Skin of body (tissue), 2 donors: ENCODE measurements around the gene TBCEL. TPM values are rescaled to one million over a fixed set of nuclear protein-coding genes. Genes with fewer than 3 reads are reported as not detected.
A peak's percentile ranks its signal among the peaks of the same experiment; 100 is the strongest.
"Not testable (repeated sequence)": the region's sequence is repeated elsewhere in the genome, so short reads cannot be mapped to it uniquely, and the experiment has no call there.

Source experiments
- DNase-seq: peaks from one replicate; lab custom pipeline; 2025; lab: John Stamatoyannopoulos, UW
- total RNA-seq: library from RNA; depleted of rRNA; stranded (reverse); fragments of >200 nt; gene quantifications from one replicate; pipeline ENCODE4 v1.2.3, GENCODE V29; 2014

Gene TBCEL, protein sequence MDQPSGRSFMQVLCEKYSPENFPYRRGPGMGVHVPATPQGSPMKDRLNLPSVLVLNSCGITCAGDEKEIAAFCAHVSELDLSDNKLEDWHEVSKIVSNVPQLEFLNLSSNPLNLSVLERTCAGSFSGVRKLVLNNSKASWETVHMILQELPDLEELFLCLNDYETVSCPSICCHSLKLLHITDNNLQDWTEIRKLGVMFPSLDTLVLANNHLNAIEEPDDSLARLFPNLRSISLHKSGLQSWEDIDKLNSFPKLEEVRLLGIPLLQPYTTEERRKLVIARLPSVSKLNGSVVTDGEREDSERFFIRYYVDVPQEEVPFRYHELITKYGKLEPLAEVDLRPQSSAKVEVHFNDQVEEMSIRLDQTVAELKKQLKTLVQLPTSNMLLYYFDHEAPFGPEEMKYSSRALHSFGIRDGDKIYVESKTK
- 28.6 TPM for total RNA-seq

DNA sequence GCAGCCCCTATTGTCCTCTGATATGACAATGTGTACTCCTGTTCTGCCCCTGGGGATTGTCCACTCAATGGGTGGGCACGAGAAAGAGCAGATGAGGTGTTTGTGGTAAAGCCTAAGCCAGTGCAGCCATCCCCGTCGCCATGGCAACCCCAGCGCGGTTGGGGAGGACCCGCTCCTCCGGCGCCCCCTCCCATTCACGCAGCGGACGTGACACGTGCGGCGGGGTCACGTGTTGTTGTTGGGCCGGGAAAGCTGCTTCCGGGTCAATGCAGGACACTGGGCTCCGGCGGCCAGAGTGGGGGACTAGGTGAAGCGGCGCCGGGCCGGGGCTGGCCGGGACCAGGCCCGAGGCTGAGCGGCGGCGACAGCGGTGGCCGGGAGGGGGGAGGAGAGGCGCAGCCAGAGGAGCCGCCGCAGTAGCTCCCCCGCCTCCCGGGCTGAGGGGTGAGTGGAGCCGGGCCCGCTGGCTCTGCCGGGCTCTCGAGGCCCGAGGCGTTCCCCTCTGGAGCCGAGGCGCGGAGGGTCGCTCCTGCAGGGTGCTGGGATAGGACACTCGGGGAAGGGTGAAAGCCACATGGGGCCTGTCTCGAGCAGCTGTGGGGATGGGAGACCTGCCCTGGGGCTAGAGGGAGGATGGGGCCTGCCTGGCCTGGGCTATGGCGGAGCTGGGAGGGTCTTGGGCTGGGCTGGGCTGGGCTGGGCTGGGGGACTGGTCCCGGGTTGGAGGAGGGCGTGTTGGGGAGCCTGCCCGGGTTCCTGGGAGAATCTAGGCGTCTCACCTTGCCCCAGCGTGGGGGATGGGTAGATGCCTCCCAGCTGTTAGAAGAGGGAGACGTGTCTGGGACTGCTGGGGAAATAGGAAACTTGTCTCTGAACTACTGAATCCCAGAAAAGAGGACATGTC, at the start of gene TBCEL:
TSS of gene TBCEL (plus strand) at position 255 of the 904 bp plus-strand sequence. CDS start 21,589 bp downstream, outside the sequence.
- DNase-seq = peak; percentile 80

DNA sequence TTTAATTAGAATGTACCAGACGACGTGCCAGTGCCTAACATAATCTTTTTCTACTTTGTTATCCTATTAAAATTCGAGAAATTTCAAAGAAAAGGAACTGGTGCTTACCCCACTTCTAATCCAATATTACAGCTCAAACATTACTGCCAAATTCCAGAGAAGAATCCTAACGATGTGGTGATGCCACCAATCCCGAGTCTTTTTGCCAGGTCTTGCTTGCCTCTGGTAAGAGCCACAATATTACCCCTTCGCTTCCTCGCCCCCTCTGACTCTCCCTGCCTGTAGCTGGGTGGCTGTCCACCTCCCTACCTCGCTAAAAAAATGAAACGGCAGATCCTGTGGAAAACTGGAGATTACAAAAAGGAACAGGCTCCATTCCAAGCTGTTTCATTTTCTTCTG, 49.4 kb upstream of the TBCEL start:
- no peak for DNase-seq

DNA sequence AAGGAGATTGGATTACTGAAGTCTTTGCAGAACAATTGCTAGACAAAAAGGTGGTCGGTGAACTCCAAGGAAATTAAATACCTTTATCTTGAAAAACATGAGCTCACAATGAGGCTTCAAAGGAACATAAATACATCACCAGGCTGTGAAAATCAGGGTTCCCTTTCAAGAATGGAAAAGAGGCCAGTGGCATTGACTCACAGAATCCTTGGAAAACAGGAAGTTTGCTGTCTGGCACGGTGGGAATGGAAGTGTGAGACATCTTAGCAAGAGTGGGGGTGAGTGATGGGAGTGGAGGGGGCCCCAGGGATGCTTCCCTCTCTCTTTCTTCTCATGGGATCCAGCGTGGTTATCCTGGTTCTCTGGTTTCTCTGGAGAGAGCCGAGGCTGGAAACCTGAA, 48.9 kb upstream of the TBCEL start:
- DNase-seq = no peak

DNA sequence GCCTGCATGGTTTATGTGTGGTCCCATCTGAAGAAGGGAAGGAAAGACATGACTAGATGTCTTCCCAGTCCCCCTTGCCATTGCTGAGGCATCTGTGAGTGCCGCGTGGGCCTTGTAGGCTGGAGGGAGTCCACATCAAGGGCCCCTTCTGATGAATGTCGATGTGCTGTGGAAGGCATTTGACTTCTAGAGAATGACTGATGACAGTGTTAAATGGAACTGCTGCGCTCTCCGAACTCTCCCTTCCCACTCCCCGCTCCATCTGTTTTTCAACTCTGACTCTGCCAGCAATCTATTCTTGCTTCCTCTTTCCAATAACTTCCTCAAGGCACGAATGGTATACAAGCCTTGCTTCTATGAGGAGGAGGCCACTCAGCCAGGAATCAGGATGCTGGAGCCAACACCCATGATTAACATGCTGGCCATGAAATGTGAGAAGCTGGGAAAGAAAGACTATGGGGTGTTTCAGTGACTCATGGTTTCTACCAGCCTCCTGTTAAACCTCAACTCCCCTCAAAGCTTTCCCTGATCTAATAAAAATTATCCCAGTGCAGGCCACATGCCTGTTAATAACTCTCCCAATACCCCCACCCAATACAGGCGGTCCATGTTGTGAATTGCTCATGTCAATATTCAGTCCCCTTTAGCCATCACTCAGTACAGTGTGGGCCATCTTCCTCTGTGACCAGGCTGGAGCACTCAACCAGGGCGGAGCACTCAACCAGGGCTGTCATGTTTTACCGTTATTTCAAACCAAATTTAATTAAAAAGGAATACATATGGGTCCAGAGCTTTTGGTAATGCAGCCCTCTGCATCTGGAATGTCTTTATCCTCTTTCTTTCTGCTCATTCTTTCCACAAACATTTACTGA, 46.4 kb upstream of the TBCEL start:
- no peak for DNase-seq

DNA sequence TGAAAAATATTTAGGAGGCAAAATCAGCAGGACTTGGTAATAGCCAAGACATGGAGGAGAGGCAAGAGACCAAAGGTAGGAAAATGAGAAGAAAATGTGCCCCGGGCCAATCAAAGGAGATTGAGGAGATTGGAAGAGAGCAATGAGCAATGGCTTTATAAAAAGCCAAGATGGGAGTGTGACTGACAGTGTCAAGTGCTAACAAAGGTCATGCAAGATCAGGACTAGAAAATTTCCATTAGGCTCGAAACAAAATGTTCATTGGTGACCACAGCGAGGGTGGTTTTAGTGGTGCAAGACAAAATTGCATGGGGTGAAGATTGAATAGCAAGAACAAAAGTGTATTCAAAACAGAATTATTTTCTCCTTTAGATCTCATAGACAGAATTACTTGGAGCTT, 45.2 kb upstream of the TBCEL start:
- no peak for DNase-seq

DNA sequence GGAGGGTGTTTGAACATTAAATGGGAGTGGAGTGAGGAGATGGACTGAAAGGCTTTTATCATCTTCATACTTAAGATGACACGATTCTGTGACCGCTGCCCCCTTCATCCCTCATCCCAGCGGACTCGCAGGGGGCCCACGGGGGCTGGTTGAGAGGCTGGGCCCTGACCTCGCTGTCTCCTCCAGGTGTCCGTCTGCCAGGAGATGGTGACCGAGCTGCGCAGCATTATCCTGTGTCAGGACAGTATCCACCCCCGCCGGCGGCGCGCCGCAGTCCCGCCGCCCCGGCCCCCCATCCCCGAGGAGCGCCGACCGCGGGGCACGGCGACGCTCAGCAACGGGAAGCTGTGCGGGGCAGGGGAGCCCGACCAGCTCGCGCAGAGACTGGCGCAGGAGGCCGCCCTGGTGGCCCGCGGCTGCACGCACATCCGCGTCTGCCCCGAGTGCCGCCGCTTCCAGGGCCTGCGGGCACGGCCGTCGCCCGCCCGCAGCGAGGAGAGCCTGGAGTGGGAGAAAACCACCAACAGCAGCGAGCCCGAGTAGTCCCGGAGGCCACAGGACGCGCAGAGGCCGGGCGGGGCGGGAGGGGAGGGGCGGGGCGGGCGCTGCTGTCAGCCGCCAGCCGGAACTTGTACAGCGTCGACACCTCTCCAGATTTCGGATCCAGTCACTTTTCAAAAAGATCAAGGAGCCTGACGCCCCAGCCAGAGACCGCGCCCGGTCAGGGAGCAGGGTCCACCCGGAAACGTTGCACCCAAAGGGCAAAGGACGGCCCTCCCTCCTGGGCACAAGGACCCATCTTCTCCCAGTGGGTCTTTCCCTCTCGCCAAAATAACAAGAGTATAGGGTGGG, 38.0 kb upstream of the TBCEL start:
- DNase-seq = peak; percentile 2

DNA sequence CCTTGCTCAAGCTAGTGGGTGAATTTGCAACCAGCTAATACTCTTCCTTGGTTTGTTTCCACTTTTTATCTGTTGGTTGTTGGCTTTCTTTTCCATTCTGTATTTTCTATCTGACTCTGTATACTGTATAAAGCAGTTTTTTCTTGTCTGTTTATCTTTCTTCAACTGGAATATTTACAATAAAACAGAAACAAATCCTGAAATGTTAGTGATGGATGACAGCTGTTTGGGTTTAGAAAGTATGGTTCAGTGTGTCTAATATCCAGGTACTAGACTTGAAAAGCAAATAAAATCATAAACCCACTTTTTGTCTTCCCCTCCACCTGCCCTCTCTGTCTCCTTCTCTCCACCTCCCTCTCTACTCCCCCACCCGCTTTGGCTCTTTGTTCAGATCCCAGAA, 35.3 kb upstream of the TBCEL start:
- no peak for DNase-seq

DNA sequence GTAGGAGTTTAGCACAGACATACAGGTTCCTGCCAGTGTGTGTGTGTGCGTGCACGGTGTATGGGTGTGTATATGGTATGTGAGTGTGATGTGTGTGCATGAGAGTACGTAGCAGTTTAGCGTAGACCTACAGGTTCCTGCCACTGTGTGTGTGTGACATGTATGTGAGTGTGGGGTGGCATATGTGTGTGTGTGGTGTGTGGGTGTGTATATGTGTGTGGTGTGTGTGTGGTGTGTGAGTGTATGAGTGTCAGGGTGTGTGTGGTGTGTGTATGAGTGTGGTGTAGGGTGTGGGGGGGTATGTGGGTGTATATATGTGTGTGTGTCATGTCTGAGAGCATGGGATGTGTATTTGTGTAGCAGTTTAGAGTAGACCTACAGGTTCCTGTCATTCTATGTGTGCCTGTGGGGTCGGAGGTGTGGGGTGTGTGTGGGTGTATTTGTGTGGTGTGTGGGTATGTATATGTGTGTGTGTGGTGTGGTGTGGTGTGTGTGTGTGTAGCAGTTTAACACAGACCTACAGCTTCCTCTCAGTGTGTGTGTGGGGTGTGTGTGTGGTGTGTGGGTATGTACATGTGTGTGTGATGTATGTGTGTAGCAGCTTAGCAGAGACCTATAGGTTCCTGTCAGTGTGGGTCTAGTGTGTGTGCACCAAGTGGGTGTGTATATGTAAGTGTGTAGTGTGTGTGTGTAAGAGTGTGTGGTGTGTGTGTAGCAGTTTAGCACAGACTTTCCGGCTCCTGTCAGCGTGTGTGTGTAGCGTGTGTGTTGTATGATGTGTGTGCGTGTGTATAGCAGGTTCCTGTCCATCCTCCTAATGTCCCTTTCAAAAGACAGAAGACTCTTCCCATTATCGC, 31.8 kb upstream of the TBCEL start:
- no peak for DNase-seq

DNA sequence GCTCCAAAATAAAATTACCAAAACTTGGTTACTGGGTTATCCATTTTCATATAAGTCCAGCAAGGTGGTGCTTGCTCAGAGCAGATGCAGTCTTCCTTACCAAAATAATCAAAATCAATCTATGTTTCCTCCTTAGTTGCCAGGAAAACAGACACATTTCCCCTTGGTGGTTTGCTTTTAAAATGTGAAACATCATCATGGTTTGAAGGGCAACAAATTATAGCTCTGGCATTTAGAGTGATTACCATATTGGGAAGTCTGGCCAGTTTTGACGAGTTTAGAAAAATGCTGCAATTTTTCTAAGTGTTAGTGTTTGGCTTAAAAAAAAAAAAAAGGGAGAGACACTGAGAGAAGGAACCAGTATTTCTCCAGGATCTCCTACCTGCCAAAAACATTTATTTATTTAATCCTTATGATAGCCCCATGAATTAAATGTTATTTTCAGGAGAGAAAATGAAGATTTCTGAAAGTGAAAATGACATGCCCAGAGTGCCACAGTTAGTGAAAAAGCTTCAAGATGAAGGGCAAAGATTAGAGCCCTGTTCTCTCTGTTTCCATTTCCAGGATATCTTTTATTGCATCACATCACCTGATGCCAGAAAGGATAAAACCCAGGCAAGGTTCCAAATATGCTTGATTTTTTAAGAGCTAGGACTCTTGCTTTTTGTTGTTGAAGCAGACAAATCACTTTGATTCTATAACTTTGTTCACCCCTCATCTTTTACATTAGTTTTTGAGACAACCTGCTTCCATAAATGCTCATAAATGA, 29.6 kb upstream of the TBCEL start:
- DNase-seq = no peak

DNA sequence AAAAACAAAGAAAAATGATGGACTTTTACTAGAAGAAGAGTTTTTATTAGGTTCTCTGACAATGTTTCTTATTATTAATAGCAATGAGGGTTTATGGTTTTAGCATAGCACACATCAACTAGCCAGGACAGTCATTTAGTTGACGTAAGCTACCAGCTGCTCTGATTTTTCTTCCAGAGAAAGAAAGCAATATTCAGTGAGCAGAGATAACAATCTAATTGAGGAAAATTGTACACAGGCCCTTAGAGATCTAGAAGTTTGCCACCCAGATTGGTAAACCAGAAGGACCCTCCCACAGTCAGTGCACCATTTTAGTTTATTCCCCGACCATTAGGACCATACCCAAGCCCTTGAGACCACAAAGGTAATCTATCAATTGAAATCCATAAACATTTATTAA, 28.7 kb upstream of the TBCEL start:
- no peak for DNase-seq

DNA sequence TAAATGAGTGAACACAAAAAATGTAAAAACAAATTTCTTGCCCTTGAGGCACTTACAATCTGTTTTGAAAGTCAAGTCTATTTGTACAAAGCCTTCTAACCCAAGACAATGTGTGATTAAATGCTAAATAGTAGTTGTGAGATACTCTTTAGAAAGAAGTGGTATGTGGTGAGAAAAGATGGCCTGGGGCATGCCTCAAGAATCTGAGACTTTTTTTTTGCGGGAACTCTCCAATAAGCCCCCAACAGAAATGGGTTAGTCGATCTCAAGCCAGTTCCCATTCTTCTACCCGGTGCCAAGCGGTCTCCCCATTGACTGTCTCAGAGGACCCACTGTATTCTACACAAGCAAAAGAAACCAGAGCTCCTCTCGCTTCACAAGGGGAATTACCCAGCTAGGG, 26.9 kb upstream of the TBCEL start:
- no peak for DNase-seq

DNA sequence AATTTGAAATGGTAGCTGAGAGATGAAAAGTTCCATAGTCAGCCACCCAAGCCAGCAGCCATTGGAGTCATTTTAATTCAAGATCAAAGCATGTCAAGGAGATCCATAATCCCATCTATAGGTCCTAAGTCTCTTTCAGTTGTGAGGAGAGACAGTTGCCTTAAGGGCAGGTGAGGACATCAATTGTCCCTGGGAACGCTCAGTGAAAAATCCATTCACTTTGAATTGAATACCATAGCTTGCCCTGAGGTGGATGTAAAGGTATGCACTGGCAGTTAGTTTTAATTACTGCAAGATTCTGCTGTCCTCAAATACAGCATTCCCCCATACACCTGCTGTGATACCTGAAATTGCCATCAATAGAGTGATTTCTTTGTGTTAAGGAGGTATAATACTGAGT, 25.3 kb upstream of the TBCEL start:
- DNase-seq = no peak

DNA sequence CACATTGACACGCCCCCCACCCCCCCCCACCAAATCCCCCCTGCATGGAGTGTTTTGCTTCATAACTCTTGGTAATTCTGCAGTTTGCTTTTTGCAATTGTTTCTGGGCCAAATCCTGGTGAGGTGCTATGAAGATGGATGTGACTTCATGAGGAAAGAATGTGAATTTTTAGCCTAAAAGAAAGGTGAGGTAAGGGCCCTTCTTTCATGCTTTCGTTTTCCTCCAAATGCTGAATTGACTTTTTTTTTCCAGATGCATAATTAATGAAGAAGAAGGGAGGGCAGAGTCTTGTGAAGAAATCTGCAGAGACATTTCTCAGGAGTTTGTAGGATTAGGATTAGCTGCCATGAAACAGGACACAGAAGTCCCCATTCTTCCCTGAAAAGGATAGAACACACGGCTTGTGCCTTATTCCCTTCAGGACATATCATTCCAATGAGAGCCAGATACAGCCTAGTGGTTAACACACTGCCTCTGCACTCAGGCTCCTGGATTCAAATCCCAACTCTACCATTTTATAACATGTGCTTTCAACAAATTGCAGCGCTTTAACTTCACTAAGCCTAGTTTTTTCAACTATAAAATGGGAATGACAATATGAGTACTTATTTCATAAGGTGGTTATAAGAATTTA, 19.6 kb upstream of the TBCEL start:
- no peak for DNase-seq

DNA sequence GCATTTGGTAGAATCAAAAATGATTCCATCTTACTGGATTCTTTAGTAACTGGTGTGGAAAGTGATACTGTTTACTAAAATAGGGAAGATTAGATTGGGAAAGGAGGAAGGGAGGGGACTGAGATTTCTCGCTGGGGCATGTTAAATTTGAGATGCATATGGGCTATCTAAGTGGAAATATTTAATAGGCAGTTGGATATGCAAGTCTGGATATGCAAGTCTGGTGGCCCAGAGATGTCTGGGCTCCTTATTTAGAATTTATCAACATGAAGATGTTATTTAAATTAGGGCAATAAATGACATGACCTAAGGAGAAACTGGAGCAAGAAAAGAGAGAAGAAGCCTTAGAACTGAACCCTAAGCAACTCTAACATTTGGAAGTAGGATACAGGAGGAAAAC, 17.0 kb upstream of the TBCEL start:
- no peak for DNase-seq

DNA sequence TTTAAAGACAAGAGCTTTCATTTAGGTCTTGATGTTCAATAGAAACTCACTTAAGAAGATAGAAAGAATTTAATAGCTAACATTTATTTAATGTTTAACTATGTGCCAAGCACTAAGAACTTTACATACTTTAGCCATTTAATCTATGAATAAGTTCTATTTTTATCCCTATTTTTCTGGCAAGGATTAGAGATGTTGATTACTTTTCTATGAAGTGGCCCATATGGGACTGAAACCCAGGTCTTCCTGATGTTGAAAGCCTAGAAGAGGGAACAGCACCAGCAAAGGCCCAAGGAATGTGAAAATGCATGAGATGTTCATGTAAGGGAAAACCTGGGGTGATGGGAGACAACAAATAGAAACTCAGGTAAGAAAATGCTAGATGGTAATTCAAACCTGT, 15.4 kb upstream of the TBCEL start:
- no peak for DNase-seq

DNA sequence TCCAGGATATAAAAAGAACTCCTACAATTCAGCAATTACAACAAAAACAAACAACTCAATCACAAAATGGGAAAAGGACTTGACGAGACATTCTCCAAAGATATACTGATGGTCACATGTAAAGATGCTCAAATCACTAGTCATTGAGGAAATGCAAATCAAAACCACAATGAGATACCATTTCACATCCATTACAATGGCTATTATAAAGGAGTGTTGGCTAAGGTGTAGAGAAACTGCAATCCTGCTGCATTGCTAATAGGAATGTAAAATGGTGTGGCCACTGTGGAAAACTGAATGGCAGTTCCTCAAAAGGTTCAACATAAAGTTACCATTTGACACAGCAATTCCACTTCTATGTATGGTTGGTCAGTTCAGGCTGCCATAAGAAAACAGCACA, 11.8 kb upstream of the TBCEL start:
- DNase-seq = no peak

DNA sequence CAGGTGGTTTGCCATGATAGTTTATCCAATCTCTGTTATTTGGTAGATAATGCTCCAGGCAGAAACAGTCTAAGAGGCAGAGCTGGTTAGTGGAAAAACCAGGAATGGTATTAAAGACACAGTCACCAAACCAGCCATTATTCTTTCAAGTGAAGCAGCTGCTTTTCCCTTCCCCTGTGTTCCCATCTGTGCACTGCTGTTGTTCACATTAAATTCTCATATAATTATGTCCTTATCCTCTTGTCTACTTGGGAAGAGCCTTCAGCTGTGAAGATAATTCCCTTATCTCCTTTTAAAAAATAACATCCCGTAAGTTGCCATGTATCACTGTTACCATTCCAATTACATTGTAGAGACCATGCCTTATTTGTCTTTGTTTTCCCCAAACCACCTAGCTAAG, 5.2 kb upstream of the TBCEL start:
- no peak for DNase-seq

DNA sequence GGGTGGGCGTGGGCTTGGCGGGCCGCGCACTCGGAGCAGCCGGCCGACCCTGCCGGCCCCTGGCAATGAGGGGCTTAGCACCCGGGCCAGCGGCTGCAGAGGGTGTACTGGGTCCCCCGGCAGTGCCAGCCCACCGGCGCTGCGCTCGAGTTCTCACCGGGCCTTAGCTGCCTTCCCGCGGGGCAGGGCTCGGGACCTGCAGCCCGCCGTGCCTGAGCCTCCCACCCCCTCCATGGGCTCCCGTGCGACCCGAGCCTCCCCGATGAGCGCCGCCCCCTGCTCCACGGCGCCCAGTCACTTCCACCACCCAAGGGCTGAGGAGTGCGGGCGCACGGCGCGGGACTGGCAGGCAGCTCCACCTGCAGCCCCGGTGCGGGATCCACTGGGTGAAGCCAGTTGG, 2.2 kb upstream of the TBCEL start:
- DNase-seq = not testable (repeated sequence)
